Fibroblast of the conjunctiva (primary cell): ENCODE data around the gene SGCG.
A peak's percentile ranks its signal among the peaks of the same experiment; 100 is the strongest.
"Not testable (repeated sequence)": the region's sequence is repeated elsewhere in the genome, so short reads cannot be mapped to it uniquely, and the experiment has no call there.

ENCODE experiments used
- DNase-seq: peaks from one replicate; pipeline ENCODE4 v3.0.0-alpha.2; 2010; ENCODE audit warnings: low read depth

The SGCG gene

GRCh38 chr13:23212671-23213070 lies 31.9 kb downstream of the SGCG start:
- no peak for DNase-seq

- no peak for DNase-seq
These were observed 50.5 kb downstream of the SGCG start for GRCh38 chr13:23231241-23231640.

- DNase-seq: no peak
These were observed 55.2 kb downstream of the SGCG start for GRCh38 chr13:23235994-23236393.

- DNase-seq: no peak
These were observed 62.3 kb downstream of the SGCG start for GRCh38 chr13:23243066-23243465.

GRCh38 chr13:23248410-23248809 lies 67.6 kb downstream of the SGCG start:
- not testable (repeated sequence) for DNase-seq

GRCh38 chr13:23254506-23254905 lies 73.7 kb downstream of the SGCG start:
- no peak for DNase-seq

- no peak for DNase-seq
These were observed 86.8 kb downstream of the SGCG start for GRCh38 chr13:23267571-23267970.

GRCh38 chr13:23268441-23268840 lies 87.7 kb downstream of the SGCG start:
- no peak for DNase-seq

- DNase-seq: no peak
These were observed 90.6 kb downstream of the SGCG start for GRCh38 chr13:23271331-23271730.

- DNase-seq: no peak
These were observed 92.7 kb downstream of the SGCG start for GRCh38 chr13:23273498-23273897.

GRCh38 chr13:23279321-23279720 lies 98.5 kb downstream of the SGCG start:
- no peak for DNase-seq

- no peak for DNase-seq
These were observed 107.8 kb downstream of the SGCG start for GRCh38 chr13:23288564-23288963.

- DNase-seq: no peak
These were observed 108.2 kb downstream of the SGCG start for GRCh38 chr13:23288995-23289394.

- peak; percentile 23 for DNase-seq
These were observed 109.2 kb downstream of the SGCG start for GRCh38 chr13:23289917-23290357.

- no peak for DNase-seq
These were observed 111.8 kb downstream of the SGCG start for GRCh38 chr13:23292586-23292985.

- not testable (repeated sequence) for DNase-seq
These were observed 134.1 kb downstream of the SGCG start for GRCh38 chr13:23314837-23315236.

GRCh38 chr13:23319883-23320224 lies 139.1 kb downstream of the SGCG start:
- DNase-seq: no peak

GRCh38 chr13:23320926-23321534 lies 140.3 kb downstream of the SGCG start:
- DNase-seq: no peak

- peak; percentile 78 for DNase-seq
These were observed 140.9 kb downstream of the SGCG start for GRCh38 chr13:23321535-23322241.

GRCh38 chr13:23322353-23323336 lies 141.9 kb downstream of the SGCG start:
- no peak for DNase-seq

- no peak for DNase-seq
These were observed 143.3 kb downstream of the SGCG start for GRCh38 chr13:23323946-23324709.

GRCh38 chr13:23325191-23325590 lies 144.4 kb downstream of the SGCG start:
- DNase-seq: no peak
